HG03571 (cell line): ENCODE data around the gene PCDHGA7.
A peak's percentile ranks its signal among the peaks of the same experiment; 100 is the strongest.
"Not testable (repeated sequence)": the region's sequence is repeated elsewhere in the genome, so short reads cannot be mapped to it uniquely, and the experiment has no call there.

ENCODE experiments used
- ATAC-seq: cut with Tn5 transposase; IDR thresholded peaks from one replicate; pipeline ENCODE4 v1.9.1; 2021; ENCODE audit not compliant: unreplicated experiment

PCDHGA7 gene

GRCh38 chr5:141422742-141423291 lies 40.3 kb downstream of the PCDHGA7 start:
- no peak for ATAC-seq

- no peak for ATAC-seq
Measured at GRCh38 chr5:141427783-141428426, 45.4 kb downstream of the PCDHGA7 start.

GRCh38 chr5:141430332-141431113 lies 48.0 kb downstream of the PCDHGA7 start, which contains the start of gene PCDHGA12:
Gene PCDHGA12 (plus strand): TSS chr5:141430507. CDS start chr5:141430760, 253 bp downstream.
- peak; percentile 94 for ATAC-seq

GRCh38 chr5:141431286-141431685 lies 48.7 kb downstream of the PCDHGA7 start:
- peak; percentile 27 for ATAC-seq

- ATAC-seq, result not testable (repeated sequence)
Measured at GRCh38 chr5:141432308-141432707, 49.8 kb downstream of the PCDHGA7 start.

GRCh38 chr5:141432726-141433125 lies 50.2 kb downstream of the PCDHGA7 start:
- not testable (repeated sequence) for ATAC-seq

- ATAC-seq, result no peak
Measured at GRCh38 chr5:141434006-141434405, 51.5 kb downstream of the PCDHGA7 start.
